Left kidney (tissue), 2 donors: Measurements from ENCODE around the gene KCNK7. TPM values are rescaled to one million over a fixed set of nuclear protein-coding genes. Genes with fewer than 3 reads are reported as not detected.

Source experiments
- DNase-seq: peaks from one replicate; pipeline ENCODE4 v3.0.0-alpha.2; 2013
- polyA plus RNA-seq: library from polyadenylated mRNA; unstranded; fragments of 120-200 nt; gene quantifications from one replicate; pipeline ENCODE4 v1.2.1, GENCODE V29; 2013; ENCODE audit not compliant: insufficient read length

The KCNK7 gene
- polyA plus RNA-seq, 1 donor, result 0.28 TPM

GRCh38 chr11:65588199-65589054, 7.2 kb downstream of the KCNK7 start:
- DNase-seq, result no peak

GRCh38 chr11:65586676-65587075, 8.9 kb downstream of the KCNK7 start:
- no peak for DNase-seq

GRCh38 chr11:65586247-65586630, 9.4 kb downstream of the KCNK7 start:
- no peak for DNase-seq

GRCh38 chr11:65585396-65586246, 10.0 kb downstream of the KCNK7 start:
- DNase-seq, result no peak

- DNase-seq, result no peak
Measured at GRCh38 chr11:65584723-65585171, 10.9 kb downstream of the KCNK7 start.

- DNase-seq, result no peak
Measured at GRCh38 chr11:65584106-65584505, 11.5 kb downstream of the KCNK7 start.

- no peak for DNase-seq
Measured at GRCh38 chr11:65583589-65583988, 12.0 kb downstream of the KCNK7 start.

GRCh38 chr11:65581928-65582327, 13.7 kb downstream of the KCNK7 start:
- DNase-seq, result no peak

- DNase-seq, result no peak
Measured at GRCh38 chr11:65580756-65581155, 14.8 kb downstream of the KCNK7 start.

- no peak for DNase-seq
Measured at GRCh38 chr11:65580031-65580692, 15.4 kb downstream of the KCNK7 start.

- DNase-seq, result no peak
Measured at GRCh38 chr11:65579291-65579690, 16.3 kb downstream of the KCNK7 start.

GRCh38 chr11:65578667-65579066, 16.9 kb downstream of the KCNK7 start:
- DNase-seq, result no peak

- no peak for DNase-seq
Measured at GRCh38 chr11:65578134-65578533, 17.5 kb downstream of the KCNK7 start.

GRCh38 chr11:65577756-65578109, 17.9 kb downstream of the KCNK7 start:
- DNase-seq, result no peak

GRCh38 chr11:65576867-65577755, 18.5 kb downstream of the KCNK7 start:
- no peak for DNase-seq

- DNase-seq, result no peak
Measured at GRCh38 chr11:65576232-65576866, 19.3 kb downstream of the KCNK7 start.

- no peak for DNase-seq
Measured at GRCh38 chr11:65575568-65576231, 19.9 kb downstream of the KCNK7 start, which contains the start of gene EHBP1L1. Gene EHBP1L1 (plus strand): TSS chr11:65576053. CDS start chr11:65576303, 250 bp downstream.

- DNase-seq, result no peak
Measured at GRCh38 chr11:65574811-65575567, 20.6 kb downstream of the KCNK7 start.

GRCh38 chr11:65574109-65574810, 21.3 kb downstream of the KCNK7 start:
- peak; percentile 82 for DNase-seq
